Mesenteric fat pad (tissue), 1 donor: ENCODE results near the gene SLC22A6. TPM values are rescaled to one million over a fixed set of nuclear protein-coding genes. Genes with fewer than 3 reads are reported as not detected.

ENCODE experiments used
- DNase-seq: peaks from one replicate; pipeline ENCODE4 v3.0.0-alpha.2; 2020; ENCODE audit warnings: low spot score
- total RNA-seq: library from RNA; stranded (reverse); fragmentation: NEBNext Ultra II Directional; extraction: Animal tissue kit (Norgen Biotek cat#: 25700); gene quantifications from one replicate; pipeline ENCODE4 v1.2.1, GENCODE V29; 2021
- donor health status: DM: yes; HTN: yes; CAD: no.

SLC22A6 gene
- total RNA-seq, 1 donor from 2014 or later: not detected

GRCh38 chr11:62933285-62933684 lies 51.5 kb downstream of the SLC22A6 start:
- DNase-seq: no peak

- DNase-seq: no peak
Observed at GRCh38 chr11:62931499-62932278, 53.1 kb downstream of the SLC22A6 start.

GRCh38 chr11:62930666-62931065 lies 54.1 kb downstream of the SLC22A6 start:
- no peak for DNase-seq

GRCh38 chr11:62930157-62930556 lies 54.6 kb downstream of the SLC22A6 start:
- no peak for DNase-seq

- DNase-seq: no peak
Observed at GRCh38 chr11:62928011-62928410, 56.8 kb downstream of the SLC22A6 start.

- no peak for DNase-seq
Observed at GRCh38 chr11:62926680-62927455, 57.9 kb downstream of the SLC22A6 start.

Other genes starting within 250 kb of the SLC22A6 start
- 6.1 TPM for gene ZBTB3, start 230.8 kb downstream of the SLC22A6 start, total RNA-seq
- 44.7 TPM for gene POLR2G, start 223.4 kb downstream of the SLC22A6 start, total RNA-seq
- 22.3 TPM for gene TAF6L, start 213.6 kb downstream of the SLC22A6 start, total RNA-seq
- gene TMEM179B, start 197.6 kb downstream of the SLC22A6 start, total RNA-seq: 30.6 TPM
- 14.7 TPM for gene TMEM223, start 193.0 kb downstream of the SLC22A6 start, total RNA-seq
- gene NXF1, start 179.5 kb downstream of the SLC22A6 start, total RNA-seq: 77.6 TPM
- 41.8 TPM for gene STX5, start 152.9 kb downstream of the SLC22A6 start, total RNA-seq
- gene TEX54, start 152.1 kb downstream of the SLC22A6 start, total RNA-seq: not detected
- 50.9 TPM for gene WDR74, start 145.4 kb downstream of the SLC22A6 start, total RNA-seq
- 202 TPM for gene SLC3A2, start 104.1 kb downstream of the SLC22A6 start, total RNA-seq
- not detected for gene CHRM1, start 63.6 kb downstream of the SLC22A6 start, total RNA-seq
- not detected for gene SLC22A8, start 30.9 kb upstream of the SLC22A6 start, total RNA-seq
- gene SLC22A24, start 159.3 kb upstream of the SLC22A6 start, total RNA-seq: not detected